Stimulated activated CD4-positive, alpha-beta T cell treated with anti-CD3 and anti-CD28 coated beads, Interleukin-2, amount 100 ng/mL, for 24 hours (primary cell): Measurements from ENCODE around the gene CHPT1.

Experiments
- DNase-seq, 2 donors: peaks; one replicate each; pipeline ENCODE4 v3.0.0-alpha.2; 2020

Gene CHPT1

DNA sequence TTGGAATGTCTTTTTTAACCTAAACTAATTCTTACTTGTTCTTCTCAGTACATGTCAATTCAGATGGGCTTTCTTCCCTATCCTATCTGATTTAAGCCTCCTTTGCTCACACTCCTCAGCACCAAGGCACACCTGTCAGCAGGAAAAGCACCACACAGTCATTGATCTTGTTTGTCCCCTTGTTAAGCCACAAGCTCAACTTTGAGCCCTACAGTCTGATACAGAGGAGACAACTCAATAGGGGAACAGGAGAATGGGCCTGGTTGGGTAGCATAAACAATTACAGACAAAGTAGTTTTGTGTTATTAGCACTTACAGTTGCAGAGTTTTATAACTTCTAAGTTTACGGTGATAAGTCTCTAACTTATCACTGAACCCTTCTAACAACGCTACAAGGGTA lies 71.3 kb downstream of the CHPT1 start:
- DNase-seq: no peak

GRCh38 chr12:101769865-101770264 lies 72.4 kb downstream of the CHPT1 start:
- DNase-seq: no peak

- no peak for DNase-seq
These were observed 74.8 kb downstream of the CHPT1 start for GRCh38 chr12:101772012-101772775.

- peak; percentile 65 to 74 for DNase-seq
These were observed 76.3 kb downstream of the CHPT1 start for GRCh38 chr12:101773650-101774162.

GRCh38 chr12:101775816-101776215 lies 78.4 kb downstream of the CHPT1 start:
- DNase-seq: no peak

GRCh38 chr12:101777485-101777884 lies 80.0 kb downstream of the CHPT1 start:
- DNase-seq: no peak

GRCh38 chr12:101777978-101778377 lies 80.5 kb downstream of the CHPT1 start:
- DNase-seq: no peak
